ENCODE results near the gene IL18R1. TPM values are rescaled to one million over a fixed set of nuclear protein-coding genes. Genes with fewer than 3 reads are reported as not detected.
A peak's percentile ranks its signal among the peaks of the same experiment; 100 is the strongest.

Gene IL18R1
- polyA plus RNA-seq, 1 experiment = not detected

DNA sequence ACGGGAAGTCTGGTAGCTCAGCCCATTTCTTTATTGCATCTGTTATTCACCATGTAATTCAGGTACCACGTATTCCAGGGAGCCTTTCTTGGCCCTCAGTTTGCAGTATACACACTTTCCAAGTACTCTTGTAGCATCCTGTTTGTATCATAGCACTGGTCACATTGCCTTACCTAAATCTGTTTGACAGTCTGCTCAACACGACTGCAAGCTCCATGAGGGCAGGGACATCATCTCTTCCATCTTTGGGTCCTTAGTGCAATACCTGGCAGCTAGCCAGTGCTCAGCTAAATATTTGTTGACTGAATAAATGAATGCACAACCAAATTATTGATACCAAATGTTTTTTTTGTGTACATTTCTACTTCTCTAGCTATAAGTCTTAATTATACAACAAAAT lies 11.2 kb upstream of the IL18R1 start:
- TF ChIP-seq, protein P1, sequence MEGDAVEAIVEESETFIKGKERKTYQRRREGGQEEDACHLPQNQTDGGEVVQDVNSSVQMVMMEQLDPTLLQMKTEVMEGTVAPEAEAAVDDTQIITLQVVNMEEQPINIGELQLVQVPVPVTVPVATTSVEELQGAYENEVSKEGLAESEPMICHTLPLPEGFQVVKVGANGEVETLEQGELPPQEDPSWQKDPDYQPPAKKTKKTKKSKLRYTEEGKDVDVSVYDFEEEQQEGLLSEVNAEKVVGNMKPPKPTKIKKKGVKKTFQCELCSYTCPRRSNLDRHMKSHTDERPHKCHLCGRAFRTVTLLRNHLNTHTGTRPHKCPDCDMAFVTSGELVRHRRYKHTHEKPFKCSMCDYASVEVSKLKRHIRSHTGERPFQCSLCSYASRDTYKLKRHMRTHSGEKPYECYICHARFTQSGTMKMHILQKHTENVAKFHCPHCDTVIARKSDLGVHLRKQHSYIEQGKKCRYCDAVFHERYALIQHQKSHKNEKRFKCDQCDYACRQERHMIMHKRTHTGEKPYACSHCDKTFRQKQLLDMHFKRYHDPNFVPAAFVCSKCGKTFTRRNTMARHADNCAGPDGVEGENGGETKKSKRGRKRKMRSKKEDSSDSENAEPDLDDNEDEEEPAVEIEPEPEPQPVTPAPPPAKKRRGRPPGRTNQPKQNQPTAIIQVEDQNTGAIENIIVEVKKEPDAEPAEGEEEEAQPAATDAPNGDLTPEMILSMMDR (IDR thresholded peaks at IDR 0.05; ENCODE audit: insufficient read depth, low read depth, low read length) = no peak
- DNase-seq (ENCODE audit: low read depth) = no peak
- H3K36me3 ChIP-seq (ENCODE audit: control insufficient read depth, insufficient read depth, low read length) = no peaks in the 10 kb centered on the region
- no peaks in the 10 kb centered on the region; the same call in none of the 2 replicates for H3K27me3 ChIP-seq (ENCODE audit: control insufficient read depth, insufficient read depth, low read length)
- ChIA-PET POLR2A (no interaction called here), CTCF (interaction anchor here (0.7 to 1.4 kb wide), 2 partner anchors 12 to 98 kb away, joined by 3 read pairs; no protein-coding TSS in a partner anchor)
- no peak overlapping the region for H3K4me3 ChIP-seq (ENCODE audit: low read depth, low read length)

- CTCF ChIA-PET = interaction anchor here (1.0 kb wide), 1 partner anchor 99 kb away, joined by 3 read pairs; no protein-coding TSS in a partner anchor
- DNase-seq (ENCODE audit: low read depth) = no peak
- Histone ChIP-seq H3K4me3 (ENCODE audit: low read depth, low read length) (no peak overlapping the region), H3K36me3 (ENCODE audit: control insufficient read depth, insufficient read depth, low read length) (no peaks in the 10 kb centered on the region), H3K27me3 (ENCODE audit: control insufficient read depth, insufficient read depth, low read length) (no peaks in the 10 kb centered on the region; the same call in none of the 2 replicates)
- POLR2A ChIA-PET = no interaction called here
- TF ChIP-seq, protein P1 (IDR thresholded peaks at IDR 0.05; ENCODE audit: insufficient read depth, low read depth, low read length) = no peak
These were observed 10.2 kb upstream of the IL18R1 start for GRCh38 chr2:102345329-102345920.

- TF ChIP-seq, protein P1 (IDR thresholded peaks at IDR 0.05; ENCODE audit: insufficient read depth, low read depth, low read length) = no peak
- no peaks in the 10 kb centered on the region for H3K36me3 ChIP-seq (ENCODE audit: control insufficient read depth, insufficient read depth, low read length)
- no peaks in the 10 kb centered on the region; the same call in none of the 2 replicates for H3K27me3 ChIP-seq (ENCODE audit: control insufficient read depth, insufficient read depth, low read length)
- CTCF ChIA-PET = interaction anchor here (1.0 kb wide), 2 partner anchors 10 to 100 kb away, joined by 3 read pairs; no protein-coding TSS in a partner anchor
- no peak for DNase-seq (ENCODE audit: low read depth)
- H3K4me3 ChIP-seq (ENCODE audit: low read depth, low read length) = no peak overlapping the region
- POLR2A ChIA-PET = no interaction called here
These were observed 9.0 kb upstream of the IL18R1 start for GRCh38 chr2:102346381-102347130.

- no peak overlapping the region for H3K4me3 ChIP-seq (ENCODE audit: low read depth, low read length)
- H3K36me3 ChIP-seq (ENCODE audit: control insufficient read depth, insufficient read depth, low read length) = no peaks in the 10 kb centered on the region
- POLR2A ChIA-PET = no interaction called here
- TF ChIP-seq, protein P1 (IDR thresholded peaks at IDR 0.05; ENCODE audit: insufficient read depth, low read depth, low read length) = no peak
- no peaks in the 10 kb centered on the region; the same call in 1 of the 2 replicates for H3K27me3 ChIP-seq (ENCODE audit: control insufficient read depth, insufficient read depth, low read length)
- CTCF ChIA-PET = interaction anchor here (1.1 to 1.7 kb wide), 2 partner anchors 19 to 105 kb away, joined by 4 to 9 read pairs; no protein-coding TSS in a partner anchor
- no peak for DNase-seq (ENCODE audit: low read depth)
These were observed 5.3 kb upstream of the IL18R1 start for GRCh38 chr2:102350137-102350793.

- POLR2A ChIA-PET = no interaction called here
- Histone ChIP-seq H3K36me3 (ENCODE audit: control insufficient read depth, insufficient read depth, low read length) (no peaks in the 10 kb centered on the region), H3K27me3 (ENCODE audit: control insufficient read depth, insufficient read depth, low read length) (peaks cover 10% of the 10 kb centered on the region), H3K4me3 (ENCODE audit: low read depth, low read length) (peak overlapping the region; percentile 65)
- TF ChIP-seq, protein P1 (IDR thresholded peaks at IDR 0.05; ENCODE audit: insufficient read depth, low read depth, low read length) = no peak
- CTCF ChIA-PET = interaction anchor here (0.6 to 2.9 kb wide), 22 partner anchors 8 to 352 kb away, joined by 3 to 16 read pairs (median 3); no protein-coding TSS in a partner anchor
- DNase-seq (ENCODE audit: low read depth) = no peak
These were observed 751 bp downstream of the IL18R1 start for GRCh38 chr2:102356381-102356712.

All from BJ (cell line).